Kidney glomerular epithelial cell (primary cell): ENCODE results near the gene FAM25A.

Experiments
- DNase-seq: peaks from one replicate; lab custom pipeline; 2025; lab: John Stamatoyannopoulos, UW

FAM25A gene

GRCh38 chr10:87064651-87065050 is 44.6 kb downstream of the FAM25A start:
- no peak for DNase-seq

DNA sequence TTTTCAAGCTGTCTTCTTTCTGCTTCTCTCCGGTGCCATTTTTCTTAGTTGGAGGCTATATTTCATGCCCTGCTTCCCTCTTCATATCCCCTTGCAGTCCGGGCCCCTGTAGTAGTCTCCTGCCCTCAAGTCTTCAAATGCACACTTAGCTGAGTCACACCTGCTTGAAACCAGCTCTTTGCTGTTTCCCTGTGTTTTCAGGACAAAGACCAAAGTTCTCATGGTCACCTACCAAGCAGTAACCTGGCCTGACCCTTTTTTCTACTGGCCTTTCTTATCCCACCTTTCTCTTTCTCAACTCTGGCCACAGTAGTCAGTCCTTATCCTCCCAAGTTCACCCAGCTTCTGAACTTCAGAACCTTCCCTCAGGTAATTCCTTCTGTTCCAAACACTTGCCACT is 46.1 kb downstream of the FAM25A start:
- no peak for DNase-seq

DNA sequence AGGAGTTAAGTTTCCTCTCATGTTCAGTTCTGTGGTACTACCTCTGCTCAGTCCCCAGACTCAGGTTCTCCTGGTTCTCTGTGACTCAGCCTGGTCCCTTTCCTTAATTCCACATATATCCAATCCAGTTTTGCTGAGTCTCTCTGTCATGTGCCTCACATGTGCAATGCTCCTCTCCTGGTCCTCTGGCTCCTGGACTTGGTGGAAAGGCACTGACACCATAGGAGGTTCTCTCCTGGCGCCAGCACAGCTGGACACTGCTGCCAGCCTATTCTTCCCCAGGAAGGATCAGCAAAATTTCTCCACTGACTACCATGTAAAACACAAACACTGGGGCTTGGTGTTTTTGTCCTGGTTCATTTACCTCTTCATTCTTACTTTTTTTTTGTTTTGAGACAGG is 46.8 kb downstream of the FAM25A start:
- no peak for DNase-seq

DNA sequence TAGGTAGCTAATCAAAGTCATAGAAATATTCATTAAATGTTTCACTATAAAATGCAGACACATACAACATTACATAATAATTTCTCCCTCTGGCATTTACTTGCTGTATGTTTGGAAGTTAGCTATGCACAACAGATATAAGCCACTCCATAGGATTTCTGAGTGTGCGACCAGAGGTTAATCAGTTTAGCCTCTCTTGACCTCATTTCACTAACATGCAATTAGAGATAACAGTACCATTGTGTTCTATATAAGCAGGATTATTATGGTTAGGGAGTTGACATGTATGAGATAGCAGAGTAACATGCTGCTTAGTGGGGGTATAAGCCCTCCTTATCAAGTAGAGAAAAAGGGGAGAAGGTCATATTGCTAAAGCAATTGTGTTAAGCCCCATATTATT is 48.2 kb downstream of the FAM25A start:
- no peak for DNase-seq

GRCh38 chr10:87072449-87072848 is 52.4 kb downstream of the FAM25A start:
- no peak for DNase-seq
